GM23248 (cell line): ENCODE data around the gene URB1.

Experiments
- EZH2 ChIP-seq: fragments of 200-600 bp; sonication (generic); IDR thresholded peaks from 2 replicates; pipeline ENCODE4 v1.6.1; 2018; ENCODE audit warnings: antibody characterized with exemption, mild to moderate bottlenecking; ENCODE audit not compliant: insufficient read depth, poor library complexity, severe bottlenecking
- EZH2phosphoT487 ChIP-seq: fragments of 200-600 bp; sonication (generic); IDR thresholded peaks from 2 replicates; pipeline ENCODE4 v1.6.1; 2018; ENCODE audit warnings: antibody characterized with exemption, moderate library complexity, mild to moderate bottlenecking, low read depth; ENCODE audit not compliant: insufficient read depth

GRCh38 chr21:32391755-32392154, 1.1 kb downstream of the URB1 start:
- TF ChIP-seq EZH2 (no peak), EZH2phosphoT487 (no peak)
